ENCODE data around the gene ANKZF1.

DNA sequence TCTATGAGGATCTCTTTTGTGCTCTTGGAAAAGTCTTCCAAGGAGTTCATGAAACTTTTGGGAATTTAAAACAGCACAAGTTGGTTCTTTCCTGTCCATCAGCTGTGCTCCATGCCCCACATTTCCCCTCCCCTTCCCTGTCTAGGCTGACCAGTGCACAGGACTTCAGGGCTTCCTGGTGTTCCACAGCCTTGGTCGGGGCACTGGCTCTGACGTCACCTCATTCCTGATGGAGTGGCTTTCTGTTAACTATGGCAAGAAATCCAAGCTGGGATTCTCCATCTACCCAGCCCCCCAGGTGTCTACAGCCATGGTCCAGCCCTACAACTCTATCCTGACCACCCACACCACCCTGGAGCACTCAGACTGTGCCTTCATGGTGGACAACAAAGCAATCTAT is 41.4 kb downstream of the ANKZF1 start:
- TF ChIP-seq, protein P1, sequence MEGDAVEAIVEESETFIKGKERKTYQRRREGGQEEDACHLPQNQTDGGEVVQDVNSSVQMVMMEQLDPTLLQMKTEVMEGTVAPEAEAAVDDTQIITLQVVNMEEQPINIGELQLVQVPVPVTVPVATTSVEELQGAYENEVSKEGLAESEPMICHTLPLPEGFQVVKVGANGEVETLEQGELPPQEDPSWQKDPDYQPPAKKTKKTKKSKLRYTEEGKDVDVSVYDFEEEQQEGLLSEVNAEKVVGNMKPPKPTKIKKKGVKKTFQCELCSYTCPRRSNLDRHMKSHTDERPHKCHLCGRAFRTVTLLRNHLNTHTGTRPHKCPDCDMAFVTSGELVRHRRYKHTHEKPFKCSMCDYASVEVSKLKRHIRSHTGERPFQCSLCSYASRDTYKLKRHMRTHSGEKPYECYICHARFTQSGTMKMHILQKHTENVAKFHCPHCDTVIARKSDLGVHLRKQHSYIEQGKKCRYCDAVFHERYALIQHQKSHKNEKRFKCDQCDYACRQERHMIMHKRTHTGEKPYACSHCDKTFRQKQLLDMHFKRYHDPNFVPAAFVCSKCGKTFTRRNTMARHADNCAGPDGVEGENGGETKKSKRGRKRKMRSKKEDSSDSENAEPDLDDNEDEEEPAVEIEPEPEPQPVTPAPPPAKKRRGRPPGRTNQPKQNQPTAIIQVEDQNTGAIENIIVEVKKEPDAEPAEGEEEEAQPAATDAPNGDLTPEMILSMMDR (IDR thresholded peaks at IDR 0.05; ENCODE audit: low read length) = no peak
- TF ChIP-seq EZH2 (IDR thresholded peaks at IDR 0.05; ENCODE audit: borderline replicate concordance, low read length) = no peak
